ENCODE data around the gene TARS3. TPM values are rescaled to one million over a fixed set of nuclear protein-coding genes. Genes with fewer than 3 reads are reported as not detected.
"Not testable (repeated sequence)": the region's sequence is repeated elsewhere in the genome, so short reads cannot be mapped to it uniquely, and the experiment has no call there.

The TARS3 gene
- total and polyA plus RNA-seq, 7 donors = 11.1 to 40.2 (median 35.0) TPM

- no peak for TF ChIP-seq CTCF (IDR thresholded peaks at IDR 0.05)
- H3K27ac ChIP-seq = no peak overlapping the region
- WGBS, 3 donors = 72 to 79% (median 79%) methylated on average over 9 of the region's 9 CpGs
- intact Hi-C loops (cut with DNase I) = loop anchor here in 1 of 2 donors (10.0 kb wide), 1 partner anchor 113 kb away; no protein-coding TSS in a partner anchor
- peaks cover 4% of the 10 kb centered on the region for H3K4me1 ChIP-seq
- no peak overlapping the region for H3K4me3 ChIP-seq
- ATAC-seq (no peak), DNase-seq (no peak)
- peaks cover 0 to 45% of the 10 kb centered on the region in 2 donors for H3K36me3 ChIP-seq (ENCODE audit: insufficient read depth in 1 of 2, low read depth in 1 of 2)
- no peaks in the 10 kb centered on the region for H3K9me3 ChIP-seq
- no peaks in the 10 kb centered on the region for H3K27me3 ChIP-seq (ENCODE audit: insufficient read depth in 3 of 3, low read length in 2 of 3)
Measured at GRCh38 chr15:101657968-101658784, 66.1 kb downstream of the TARS3 start.

- intact Hi-C loops (cut with DNase I) = loop anchor here in 1 of 2 donors (10.0 kb wide), 1 partner anchor 112 kb away; no protein-coding TSS in a partner anchor
Measured at GRCh38 chr15:101657171-101657570, 67.1 kb downstream of the TARS3 start.

GRCh38 chr15:101654624-101655337 is 69.5 kb downstream of the TARS3 start:
- intact Hi-C loops (cut with DNase I) = loop anchor here in 1 of 2 donors (5.0 to 10.0 kb wide), 2 partner anchors 110 to 352 kb away; no protein-coding TSS in a partner anchor
- peaks cover 4 to 31% of the 10 kb centered on the region in 2 donors for H3K36me3 ChIP-seq (ENCODE audit: insufficient read depth in 1 of 2, low read depth in 1 of 2)
- H3K27me3 ChIP-seq (ENCODE audit: insufficient read depth in 3 of 3, low read length in 2 of 3); H3K4me3 ChIP-seq; H3K27ac ChIP-seq; ATAC-seq; DNase-seq; H3K9me3 ChIP-seq: not testable (repeated sequence)
- 86 to 94% (median 89%) methylated on average over 9 to 10 of the region's 10 CpGs for WGBS, 3 donors
- H3K4me1 ChIP-seq = peaks cover 21% of the 10 kb centered on the region

More at GRCh38 chr15:101657171-101657570, 67.1 kb downstream of the TARS3 start:
- Histone ChIP-seq H3K27ac (no peak overlapping the region), H3K36me3 (ENCODE audit: insufficient read depth in 1 of 2, low read depth in 1 of 2) (peaks cover 0 to 43% of the 10 kb centered on the region in 2 donors), H3K4me1 (peaks cover 5% of the 10 kb centered on the region), H3K4me3 (no peak overlapping the region), H3K9me3 (no peaks in the 10 kb centered on the region), H3K27me3 (ENCODE audit: insufficient read depth in 3 of 3, low read length in 2 of 3) (no peaks in the 10 kb centered on the region)
- DNase-seq = no peak
- no peak for ATAC-seq
- no peak for TF ChIP-seq CTCF (IDR thresholded peaks at IDR 0.05)
- 76 to 87% (median 81%) methylated on average over 10 of the region's 10 CpGs for WGBS, 3 donors

- intact Hi-C loops (cut with DNase I) = loop anchor here in 1 of 2 donors (5.0 to 10.0 kb wide), 2 partner anchors 109 to 352 kb away; no protein-coding TSS in a partner anchor
- no peak for TF ChIP-seq CTCF (IDR thresholded peaks at IDR 0.05)
Measured at GRCh38 chr15:101654171-101654570, 70.1 kb downstream of the TARS3 start.

More at GRCh38 chr15:101654171-101654570, 70.1 kb downstream of the TARS3 start:
- H3K36me3 ChIP-seq (ENCODE audit: insufficient read depth in 1 of 2, low read depth in 1 of 2) = peaks cover 4 to 34% of the 10 kb centered on the region in 2 donors
- 57 to 75% (median 65%) methylated on average over 8 of the region's 8 CpGs for WGBS, 3 donors
- H3K4me3 ChIP-seq = no peak overlapping the region
- ATAC-seq = no peak
- no peaks in the 10 kb centered on the region for H3K27me3 ChIP-seq (ENCODE audit: insufficient read depth in 3 of 3, low read length in 2 of 3)
- no peak for DNase-seq
- peaks cover 27% of the 10 kb centered on the region for H3K4me1 ChIP-seq
- H3K9me3 ChIP-seq = no peaks in the 10 kb centered on the region
- H3K27ac ChIP-seq = no peak overlapping the region
